Measurements from ENCODE around the gene RAB4A. TPM values are rescaled to one million over a fixed set of nuclear protein-coding genes. Genes with fewer than 3 reads are reported as not detected.
A peak's percentile ranks its signal among the peaks of the same experiment; 100 is the strongest.
"Not testable (repeated sequence)": the region's sequence is repeated elsewhere in the genome, so short reads cannot be mapped to it uniquely, and the experiment has no call there.

RAB4A gene
- polyA plus RNA-seq, 4 donors: 48.4 to 58.8 (median 57.9) TPM

- DNase-seq (ENCODE audit: low read depth in 4 of 4, low spot score in 3 of 4): not testable (repeated sequence)
Observed at GRCh38 chr1:229327765-229328164, 56.9 kb downstream of the RAB4A start.

- no peak for DNase-seq (ENCODE audit: low read depth in 4 of 4, low spot score in 3 of 4)
Observed at GRCh38 chr1:229328598-229329362, 57.9 kb downstream of the RAB4A start.

GRCh38 chr1:229334269-229334668 is 63.4 kb downstream of the RAB4A start:
- no peak for DNase-seq (ENCODE audit: low read depth in 4 of 4, low spot score in 3 of 4)

- no peak for DNase-seq (ENCODE audit: low read depth in 4 of 4, low spot score in 3 of 4)
Observed at GRCh38 chr1:229334716-229335115, 63.8 kb downstream of the RAB4A start.

GRCh38 chr1:229336345-229336744 is 65.4 kb downstream of the RAB4A start:
- no peak for DNase-seq (ENCODE audit: low read depth in 4 of 4, low spot score in 3 of 4)

GRCh38 chr1:229339086-229339485 is 68.2 kb downstream of the RAB4A start:
- DNase-seq (ENCODE audit: low read depth in 4 of 4, low spot score in 3 of 4): no peak

- DNase-seq (ENCODE audit: low read depth in 4 of 4, low spot score in 3 of 4): no peak
Observed at GRCh38 chr1:229339520-229339919, 68.6 kb downstream of the RAB4A start.

- no peak for DNase-seq (ENCODE audit: low read depth in 4 of 4, low spot score in 3 of 4)
Observed at GRCh38 chr1:229340496-229340895, 69.6 kb downstream of the RAB4A start.

- DNase-seq (ENCODE audit: low read depth in 4 of 4, low spot score in 3 of 4): peak; percentile 16 to 59 (median 56)
Observed at GRCh38 chr1:229341774-229342655, 71.1 kb downstream of the RAB4A start.

- peak; percentile 16 to 58 (median 25) for DNase-seq (ENCODE audit: low read depth in 4 of 4, low spot score in 3 of 4)
Observed at GRCh38 chr1:229342656-229343569, 72.0 kb downstream of the RAB4A start, which contains the start of gene CCSAP. TSS of gene CCSAP (minus strand) at chr1:229343047. CDS start at chr1:229342465, 582 bp downstream.

- DNase-seq (ENCODE audit: low read depth in 4 of 4, low spot score in 3 of 4): no peak
Observed at GRCh38 chr1:229344139-229344538, 73.2 kb downstream of the RAB4A start.

GRCh38 chr1:229344937-229345684 is 74.2 kb downstream of the RAB4A start:
- no peak for DNase-seq (ENCODE audit: low read depth in 4 of 4, low spot score in 3 of 4)

- no peak for DNase-seq (ENCODE audit: low read depth in 4 of 4, low spot score in 3 of 4)
Observed at GRCh38 chr1:229347528-229347927, 76.6 kb downstream of the RAB4A start.

- DNase-seq (ENCODE audit: low read depth in 4 of 4, low spot score in 3 of 4): no peak
Observed at GRCh38 chr1:229349463-229350385, 78.8 kb downstream of the RAB4A start.

- no peak for DNase-seq (ENCODE audit: low read depth in 4 of 4, low spot score in 3 of 4)
Observed at GRCh38 chr1:229352975-229353374, 82.1 kb downstream of the RAB4A start.

GRCh38 chr1:229354226-229354625 is 83.3 kb downstream of the RAB4A start:
- no peak for DNase-seq (ENCODE audit: low read depth in 4 of 4, low spot score in 3 of 4)
